ENCODE results near the gene PCDH9. TPM values are rescaled to one million over a fixed set of nuclear protein-coding genes. Genes with fewer than 3 reads are reported as not detected.

Gene PCDH9
- total RNA-seq, 1 experiment from 2014 or later, result 4.2 TPM

DNA sequence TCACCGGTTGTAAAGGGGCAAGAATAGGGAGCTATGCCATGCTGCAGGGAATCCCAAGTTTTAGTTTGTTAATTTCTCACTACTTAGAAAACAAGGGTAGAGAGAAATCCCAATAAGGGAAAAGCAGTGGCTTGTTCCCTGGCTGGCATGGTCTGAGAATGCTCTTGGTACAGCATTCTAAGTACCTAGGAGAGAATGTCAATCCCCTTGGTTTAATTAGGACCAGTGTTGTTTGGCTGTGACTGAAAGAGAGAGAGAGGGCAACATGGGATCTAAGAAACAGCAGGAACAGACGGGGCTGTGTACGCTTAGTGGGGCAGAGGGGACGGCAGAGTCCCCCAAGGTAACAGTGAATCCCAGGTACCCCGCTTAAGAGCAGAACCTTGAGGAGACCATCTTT, 228.8 kb downstream of the PCDH9 start:
- ATAC-seq, result no peak
- intact Hi-C loops (cut with micrococcal nuclease; ENCODE audit: unreplicated experiment), result no loop called here
- no peak for DNase-seq (ENCODE audit: low read depth, low spot score)
- H3K9me3 ChIP-seq (ENCODE audit: control insufficient read depth, insufficient read depth, low read depth, low read length), result no peaks in the 10 kb centered on the region
- in situ Hi-C loops (cut with HindIII; ENCODE audit: low pct_unique_long_range_greater_than_20kb, low sequenced_read_pairs), result no loop called here
- TF ChIP-seq POLR2AphosphoS5 (IDR thresholded peaks at IDR 0.05; ENCODE audit: low read depth, low read length) (no peak), TCF7L2 (IDR thresholded peaks at IDR 0.05; ENCODE audit: low read depth, low read length) (no peak), SIN3A (IDR thresholded peaks at IDR 0.05; ENCODE audit: borderline replicate concordance, insufficient read depth, low read depth, low read length) (no peak)
- TF ChIP-seq, protein P1, sequence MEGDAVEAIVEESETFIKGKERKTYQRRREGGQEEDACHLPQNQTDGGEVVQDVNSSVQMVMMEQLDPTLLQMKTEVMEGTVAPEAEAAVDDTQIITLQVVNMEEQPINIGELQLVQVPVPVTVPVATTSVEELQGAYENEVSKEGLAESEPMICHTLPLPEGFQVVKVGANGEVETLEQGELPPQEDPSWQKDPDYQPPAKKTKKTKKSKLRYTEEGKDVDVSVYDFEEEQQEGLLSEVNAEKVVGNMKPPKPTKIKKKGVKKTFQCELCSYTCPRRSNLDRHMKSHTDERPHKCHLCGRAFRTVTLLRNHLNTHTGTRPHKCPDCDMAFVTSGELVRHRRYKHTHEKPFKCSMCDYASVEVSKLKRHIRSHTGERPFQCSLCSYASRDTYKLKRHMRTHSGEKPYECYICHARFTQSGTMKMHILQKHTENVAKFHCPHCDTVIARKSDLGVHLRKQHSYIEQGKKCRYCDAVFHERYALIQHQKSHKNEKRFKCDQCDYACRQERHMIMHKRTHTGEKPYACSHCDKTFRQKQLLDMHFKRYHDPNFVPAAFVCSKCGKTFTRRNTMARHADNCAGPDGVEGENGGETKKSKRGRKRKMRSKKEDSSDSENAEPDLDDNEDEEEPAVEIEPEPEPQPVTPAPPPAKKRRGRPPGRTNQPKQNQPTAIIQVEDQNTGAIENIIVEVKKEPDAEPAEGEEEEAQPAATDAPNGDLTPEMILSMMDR (IDR thresholded peaks at IDR 0.05), result no peak
- TF ChIP-seq, protein P2, sequence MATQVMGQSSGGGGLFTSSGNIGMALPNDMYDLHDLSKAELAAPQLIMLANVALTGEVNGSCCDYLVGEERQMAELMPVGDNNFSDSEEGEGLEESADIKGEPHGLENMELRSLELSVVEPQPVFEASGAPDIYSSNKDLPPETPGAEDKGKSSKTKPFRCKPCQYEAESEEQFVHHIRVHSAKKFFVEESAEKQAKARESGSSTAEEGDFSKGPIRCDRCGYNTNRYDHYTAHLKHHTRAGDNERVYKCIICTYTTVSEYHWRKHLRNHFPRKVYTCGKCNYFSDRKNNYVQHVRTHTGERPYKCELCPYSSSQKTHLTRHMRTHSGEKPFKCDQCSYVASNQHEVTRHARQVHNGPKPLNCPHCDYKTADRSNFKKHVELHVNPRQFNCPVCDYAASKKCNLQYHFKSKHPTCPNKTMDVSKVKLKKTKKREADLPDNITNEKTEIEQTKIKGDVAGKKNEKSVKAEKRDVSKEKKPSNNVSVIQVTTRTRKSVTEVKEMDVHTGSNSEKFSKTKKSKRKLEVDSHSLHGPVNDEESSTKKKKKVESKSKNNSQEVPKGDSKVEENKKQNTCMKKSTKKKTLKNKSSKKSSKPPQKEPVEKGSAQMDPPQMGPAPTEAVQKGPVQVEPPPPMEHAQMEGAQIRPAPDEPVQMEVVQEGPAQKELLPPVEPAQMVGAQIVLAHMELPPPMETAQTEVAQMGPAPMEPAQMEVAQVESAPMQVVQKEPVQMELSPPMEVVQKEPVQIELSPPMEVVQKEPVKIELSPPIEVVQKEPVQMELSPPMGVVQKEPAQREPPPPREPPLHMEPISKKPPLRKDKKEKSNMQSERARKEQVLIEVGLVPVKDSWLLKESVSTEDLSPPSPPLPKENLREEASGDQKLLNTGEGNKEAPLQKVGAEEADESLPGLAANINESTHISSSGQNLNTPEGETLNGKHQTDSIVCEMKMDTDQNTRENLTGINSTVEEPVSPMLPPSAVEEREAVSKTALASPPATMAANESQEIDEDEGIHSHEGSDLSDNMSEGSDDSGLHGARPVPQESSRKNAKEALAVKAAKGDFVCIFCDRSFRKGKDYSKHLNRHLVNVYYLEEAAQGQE (IDR thresholded peaks at IDR 0.05; ENCODE audit: insufficient read depth in 1 of 2, low read depth in 2 of 2, low read length in 1 of 2), result no peak
- H3K27me3 ChIP-seq (ENCODE audit: control insufficient read depth, insufficient read depth, low read length), result no peaks in the 10 kb centered on the region
- POLR2A ChIA-PET, result no interaction called here
- H3K4me1 ChIP-seq (ENCODE audit: control insufficient read depth, insufficient read depth, low read length), result no peaks in the 10 kb centered on the region
- CTCF ChIA-PET, result no interaction called here
- H3K4me3 ChIP-seq (ENCODE audit: low read depth in 2 of 2, low read length in 2 of 2), result no peak overlapping the region
- no TSS peak for BruUV-seq (replicated peaks)
- H3K36me3 ChIP-seq (ENCODE audit: control insufficient read depth, insufficient read depth, low read length), result no peaks in the 10 kb centered on the region
- H3K27ac ChIP-seq (ENCODE audit: low read length), result no peak overlapping the region

DNA sequence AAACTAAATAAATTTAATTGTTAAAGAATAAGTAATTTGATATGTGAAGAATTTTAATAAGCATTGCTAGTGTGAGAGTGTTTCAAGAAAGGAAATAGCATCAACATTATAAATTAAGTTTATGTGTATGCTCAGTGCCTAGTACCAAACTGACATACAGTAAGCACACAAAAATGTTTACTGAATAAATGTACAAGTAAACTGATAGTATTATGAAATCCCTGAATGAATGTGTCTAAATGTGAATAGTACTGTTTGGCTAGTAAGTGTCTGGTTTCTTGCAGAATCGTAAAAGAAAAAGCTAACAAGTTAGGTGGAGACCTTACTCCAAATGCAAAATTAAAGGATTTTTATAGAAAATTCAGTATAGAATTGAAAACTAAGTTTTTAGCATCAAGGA, 233.6 kb downstream of the PCDH9 start:
- ChIA-PET POLR2A (no interaction called here), CTCF (no interaction called here)
- intact Hi-C loops (cut with micrococcal nuclease; ENCODE audit: unreplicated experiment) (loop anchor here (10.0 kb wide), 1 partner anchor 228 kb away; no protein-coding TSS in a partner anchor), in situ Hi-C loops (cut with HindIII; ENCODE audit: low pct_unique_long_range_greater_than_20kb, low sequenced_read_pairs) (no loop called here)
- no peaks in the 10 kb centered on the region for H3K9me3 ChIP-seq (ENCODE audit: control insufficient read depth, insufficient read depth, low read depth, low read length)
- DNase-seq (ENCODE audit: low read depth, low spot score) (no peak), ATAC-seq (no peak)
- TF ChIP-seq POLR2AphosphoS5 (IDR thresholded peaks at IDR 0.05; ENCODE audit: low read depth, low read length) (no peak), TCF7L2 (IDR thresholded peaks at IDR 0.05; ENCODE audit: low read depth, low read length) (no peak), SIN3A (IDR thresholded peaks at IDR 0.05; ENCODE audit: borderline replicate concordance, insufficient read depth, low read depth, low read length) (no peak)
- TF ChIP-seq, protein P2 (IDR thresholded peaks at IDR 0.05; ENCODE audit: insufficient read depth in 1 of 2, low read depth in 2 of 2, low read length in 1 of 2), result no peak
- TF ChIP-seq, protein P1 (IDR thresholded peaks at IDR 0.05), result no peak
- H3K27ac ChIP-seq (ENCODE audit: low read length), result no peak overlapping the region
- peaks cover 5% of the 10 kb centered on the region; the same call in 1 of the 2 replicates for H3K4me1 ChIP-seq (ENCODE audit: control insufficient read depth, insufficient read depth, low read length)
- BruUV-seq (replicated peaks), result no TSS peak
- no peaks in the 10 kb centered on the region for H3K36me3 ChIP-seq (ENCODE audit: control insufficient read depth, insufficient read depth, low read length)
- no peak overlapping the region for H3K4me3 ChIP-seq (ENCODE audit: low read depth in 2 of 2, low read length in 2 of 2)
- no peaks in the 10 kb centered on the region for H3K27me3 ChIP-seq (ENCODE audit: control insufficient read depth, insufficient read depth, low read length)
